Measurements from ENCODE around the gene NEMP2.

DNA sequence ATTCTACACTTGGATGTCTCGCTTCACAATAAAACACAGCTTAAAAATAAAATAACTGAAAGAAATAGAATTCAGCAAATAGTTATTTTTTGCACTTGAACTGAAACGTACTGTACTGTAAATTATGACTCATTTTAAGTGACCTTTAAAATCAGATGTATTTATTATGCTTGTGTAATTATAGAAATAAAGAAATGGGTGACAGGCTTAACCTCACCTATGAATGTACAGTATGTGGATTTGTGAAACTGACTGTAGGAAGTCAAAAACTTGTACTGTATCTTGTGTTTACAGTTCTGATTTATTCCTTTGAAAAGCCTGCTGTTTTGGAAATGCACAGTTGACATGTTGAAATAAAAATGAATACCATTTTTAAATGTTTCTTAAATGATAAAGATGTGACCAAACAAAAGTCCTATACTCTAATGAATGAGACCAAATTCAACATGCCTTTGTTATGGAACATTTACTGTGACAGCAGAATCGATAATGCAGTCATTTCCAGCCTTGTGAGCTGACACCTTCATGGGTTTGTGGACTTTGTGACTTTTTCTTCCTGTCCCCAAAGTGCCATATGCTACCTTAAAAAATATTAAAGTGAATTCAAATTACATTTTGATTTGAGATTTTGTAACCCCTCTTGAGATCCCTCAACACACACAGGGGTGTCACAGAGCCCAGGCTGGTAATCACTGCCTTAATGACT lies 32.7 kb downstream of the NEMP2 start:
- TF ChIP-seq CTCF (IDR thresholded peaks at IDR 0.05 in 8 of 11, conservative IDR thresholded peaks at IDR 0.05 in 3 of 11) (no peak), POLR2AphosphoS5 (IDR thresholded peaks at IDR 0.05) (no peak), POLR2A (IDR thresholded peaks at IDR 0.05) (no peak)

Measured in spleen (tissue), 7 donors.